NCI-H69 (cell line): ENCODE measurements around the gene OR13J1.
"Not testable (repeated sequence)": the region's sequence is repeated elsewhere in the genome, so short reads cannot be mapped to it uniquely, and the experiment has no call there.

Experiments
- DNase-seq: peaks from one replicate; lab custom pipeline; 2025; lab: John Stamatoyannopoulos, UW

The OR13J1 gene

DNA sequence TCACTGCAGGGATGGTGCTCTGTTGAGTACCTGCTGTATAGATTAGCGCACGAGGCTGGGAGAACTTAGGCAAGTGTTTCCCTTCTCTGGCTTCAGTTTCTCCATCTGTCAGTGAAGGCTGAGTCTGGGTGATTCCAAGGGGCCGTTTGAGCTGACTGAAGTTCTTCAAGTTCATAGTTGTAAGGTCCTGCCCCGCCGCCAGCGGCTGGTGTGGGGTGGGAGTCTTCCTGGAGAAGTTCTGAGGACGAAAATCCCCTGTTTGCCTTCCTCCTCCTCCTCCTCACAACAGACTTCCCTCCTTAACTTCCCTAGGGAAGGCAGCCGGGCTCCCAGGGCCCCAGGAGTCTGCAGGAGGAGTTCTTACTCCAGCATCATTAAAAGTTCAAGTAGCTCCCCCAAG lies 34.1 kb upstream of the OR13J1 start:
- no peak for DNase-seq

GRCh38 chr9:35903049-35903448 lies 32.8 kb upstream of the OR13J1 start:
- DNase-seq: peak; percentile 74

GRCh38 chr9:35899021-35899420 lies 28.8 kb upstream of the OR13J1 start:
- DNase-seq: no peak

DNA sequence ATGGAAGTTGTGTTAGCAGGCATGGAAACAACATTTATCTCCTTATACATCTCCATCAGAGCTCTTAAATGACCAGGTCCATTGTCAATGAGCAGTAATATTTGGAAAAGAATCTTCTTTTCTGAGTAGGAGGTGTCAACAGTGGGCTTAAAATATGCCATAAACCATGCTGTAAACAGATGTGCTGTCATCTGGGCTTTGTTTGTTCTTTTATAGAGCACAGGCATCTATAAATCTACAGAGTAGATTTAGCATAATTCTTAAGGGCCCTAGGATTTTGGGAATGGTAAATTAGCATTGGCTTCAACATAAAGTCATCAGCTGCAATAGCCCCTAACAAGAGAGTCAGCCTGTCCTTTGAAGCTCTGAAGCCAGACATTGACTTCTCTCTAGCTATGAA lies 28.1 kb upstream of the OR13J1 start:
- no peak for DNase-seq

GRCh38 chr9:35897376-35898099 lies 27.3 kb upstream of the OR13J1 start:
- not testable (repeated sequence) for DNase-seq

DNA sequence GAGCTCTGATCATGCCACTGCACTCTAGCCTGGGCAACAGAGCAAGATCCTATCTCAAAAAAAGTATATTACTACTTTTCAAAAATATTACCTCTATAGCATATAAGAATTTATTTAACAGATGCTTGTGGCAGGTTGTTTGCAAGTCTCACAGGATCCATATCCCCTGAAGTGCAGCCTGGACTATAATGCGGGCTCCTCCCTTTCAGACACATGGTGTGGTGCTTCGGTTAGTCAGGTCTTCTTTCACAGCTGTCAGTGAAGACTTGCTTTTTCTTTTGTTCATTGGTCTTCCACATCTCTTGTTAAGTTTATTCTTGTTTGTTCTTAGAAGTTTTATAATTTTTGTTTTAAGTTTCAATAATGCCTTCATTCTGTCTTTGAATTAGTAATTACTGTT lies 26.4 kb upstream of the OR13J1 start:
- no peak for DNase-seq

GRCh38 chr9:35892051-35892450 lies 21.9 kb upstream of the OR13J1 start:
- DNase-seq: no peak

- DNase-seq: no peak
These were observed 21.4 kb upstream of the OR13J1 start for GRCh38 chr9:35891646-35892045.

DNA sequence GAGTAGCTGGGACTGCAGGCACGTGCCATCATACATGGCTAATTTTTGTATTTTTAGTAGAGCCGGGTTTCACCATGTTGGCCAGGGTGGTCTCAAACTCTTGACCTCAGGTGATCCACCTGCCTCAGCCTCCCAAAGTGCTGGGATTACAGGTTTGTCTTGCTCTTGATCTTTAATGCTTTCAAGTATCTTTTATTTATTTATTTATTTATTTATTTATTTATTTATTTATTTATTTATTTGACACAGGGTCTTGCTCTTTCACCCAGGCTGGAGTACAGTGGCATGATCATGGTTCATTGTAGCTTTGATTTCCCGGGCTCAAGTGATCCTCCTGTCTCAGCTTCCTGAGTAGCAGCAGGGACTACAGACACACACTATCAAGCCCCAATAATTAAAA lies 14.7 kb upstream of the OR13J1 start:
- DNase-seq: not testable (repeated sequence)

- DNase-seq: no peak
These were observed 12.8 kb upstream of the OR13J1 start for GRCh38 chr9:35882996-35883395.

GRCh38 chr9:35882263-35882848 lies 12.2 kb upstream of the OR13J1 start:
- DNase-seq: peak; percentile 80

- DNase-seq: no peak
These were observed 2.3 kb upstream of the OR13J1 start for GRCh38 chr9:35872505-35872904.

GRCh38 chr9:35871545-35871944 lies 1.3 kb upstream of the OR13J1 start:
- DNase-seq: no peak

DNA sequence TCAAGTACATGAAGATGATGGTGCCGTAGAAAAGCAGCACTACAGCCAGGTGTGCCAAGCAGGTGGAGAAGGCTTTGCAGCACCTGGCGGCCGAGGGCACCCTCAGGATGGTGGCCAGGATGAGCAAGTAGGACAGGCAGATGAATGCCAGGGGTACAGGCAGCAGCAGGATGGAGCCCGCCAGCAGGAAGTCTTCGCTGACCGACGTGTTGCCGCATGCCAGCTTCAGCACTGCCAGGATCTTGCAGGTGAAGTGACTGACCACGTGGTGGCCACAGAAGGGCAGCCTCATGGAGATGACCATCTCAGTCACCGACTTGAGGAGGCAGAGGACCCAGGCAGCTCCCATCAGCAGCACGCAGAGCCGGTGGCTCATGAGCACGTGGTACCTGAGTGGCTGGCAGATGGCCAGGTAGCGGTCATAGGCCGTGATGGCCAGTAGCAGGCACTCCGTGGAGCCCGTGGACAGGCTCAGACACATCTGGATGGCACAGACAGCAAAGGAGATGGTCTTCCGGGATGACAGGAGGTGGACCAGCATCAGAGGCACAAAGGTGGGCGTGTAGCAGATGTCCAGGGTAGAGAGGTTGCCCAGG lies 482 bp downstream of the OR13J1 start:
- no peak for DNase-seq

DNA sequence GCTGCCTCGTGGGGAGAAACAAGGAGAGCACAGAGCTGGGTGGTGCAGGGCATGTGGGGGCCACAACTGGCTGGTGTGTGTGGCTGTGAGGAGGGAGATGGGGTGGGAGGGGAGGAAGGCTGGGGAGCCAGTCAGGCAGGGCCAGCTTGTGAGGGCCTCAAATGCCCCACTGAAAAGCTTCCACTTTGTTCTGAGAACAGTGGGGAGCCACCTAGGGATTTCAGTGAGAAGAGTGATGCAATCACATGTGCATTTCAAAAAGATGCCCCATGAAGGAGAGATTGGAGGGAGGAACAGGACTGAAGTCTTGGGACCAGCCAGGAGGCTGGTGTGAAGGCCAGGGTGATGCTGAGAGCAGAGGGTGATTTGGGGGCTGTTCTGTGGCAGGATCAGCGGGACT lies 1.3 kb downstream of the OR13J1 start:
- DNase-seq: no peak

GRCh38 chr9:35867538-35867937 lies 2.7 kb downstream of the OR13J1 start:
- DNase-seq: no peak

DNA sequence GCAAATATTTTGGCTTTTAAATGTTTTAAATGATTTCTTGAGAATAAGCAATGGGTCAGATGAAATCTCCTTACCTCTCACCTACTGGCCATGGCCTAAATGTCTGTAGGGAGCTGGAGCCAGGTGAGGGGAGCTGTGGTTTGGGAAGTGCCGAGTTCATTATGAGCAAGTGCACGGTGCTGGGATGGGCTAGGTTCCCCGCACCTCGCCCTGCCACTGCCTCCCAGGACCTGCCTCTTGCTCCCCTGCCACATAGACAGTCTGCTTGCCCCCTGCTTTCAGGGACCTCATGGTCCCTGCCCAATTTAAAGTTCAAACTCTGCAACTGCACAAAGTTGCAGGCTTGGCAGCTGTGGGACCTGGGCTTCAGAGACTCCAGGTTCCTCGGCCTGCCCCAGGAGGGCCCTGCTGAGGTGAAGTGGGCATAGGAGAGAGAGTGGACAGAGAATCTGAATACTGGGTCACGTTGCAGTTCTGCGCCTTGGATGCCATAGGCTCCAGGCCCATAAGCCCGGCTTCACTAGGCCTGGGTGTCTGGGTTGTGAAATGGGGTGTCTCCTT lies 5.4 kb downstream of the OR13J1 start:
- DNase-seq: no peak

- no peak for DNase-seq
These were observed 6.6 kb downstream of the OR13J1 start for GRCh38 chr9:35863583-35863982.

DNA sequence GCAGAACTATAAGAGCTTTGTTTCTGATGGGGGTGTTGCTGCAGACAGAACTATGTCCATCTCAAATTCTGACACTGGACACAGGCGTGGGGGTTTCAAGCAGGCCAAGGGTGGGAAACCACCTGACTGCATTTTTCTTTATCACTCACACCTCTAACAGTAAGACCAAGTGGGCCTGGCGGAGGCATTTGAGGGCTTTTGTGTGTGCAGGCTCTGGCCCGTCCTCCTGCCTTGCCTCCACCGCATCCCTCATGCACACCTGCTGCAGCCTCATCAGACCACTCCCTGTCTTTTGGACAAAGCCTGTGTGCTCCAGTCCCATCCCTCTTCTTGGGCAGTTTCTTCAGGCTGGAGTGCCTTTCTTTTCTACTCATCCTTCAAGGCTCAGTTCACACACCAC lies 7.9 kb downstream of the OR13J1 start:
- DNase-seq: no peak

GRCh38 chr9:35861161-35861897 lies 8.9 kb downstream of the OR13J1 start:
- no peak for DNase-seq

DNA sequence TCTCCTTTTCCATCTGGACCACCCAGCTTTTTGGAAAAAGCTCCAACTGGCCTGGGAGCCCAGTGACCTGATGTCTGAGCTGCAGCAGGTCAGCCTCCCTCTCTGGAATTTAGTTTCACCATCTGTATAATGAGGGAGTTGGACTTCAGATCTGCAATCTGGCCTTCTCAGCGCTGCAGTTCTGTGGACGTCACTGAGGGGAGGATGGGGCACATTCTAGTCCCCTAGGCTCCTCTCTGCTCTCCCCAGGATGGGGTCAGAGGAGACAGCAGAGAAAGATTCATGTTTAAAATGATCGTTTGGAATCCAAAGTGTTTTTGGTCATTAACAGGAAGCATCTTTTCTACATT lies 10.2 kb downstream of the OR13J1 start:
- no peak for DNase-seq

GRCh38 chr9:35859310-35859989 lies 10.8 kb downstream of the OR13J1 start:
- DNase-seq: peak; percentile 11
